Liver (tissue), 3 donors: ENCODE data around the gene PRDM10.

Source experiments
- RAD21 ChIP-seq, 2 donors: IDR thresholded peaks; 2 replicates each; pipeline ENCODE4 v1.6.1; 2016; ENCODE audit warnings: antibody characterized with exemption in 2 of 2, mild to moderate bottlenecking in 2 of 2
- TAF1 ChIP-seq: conservative IDR thresholded peaks from 2 replicates; pipeline ENCODE4 v1.6.1; 2016; ENCODE audit warnings: antibody characterized with exemption, mild to moderate bottlenecking
- YY1 ChIP-seq: IDR thresholded peaks from 2 replicates; pipeline ENCODE4 v1.6.1; 2016; ENCODE audit warnings: antibody characterized with exemption, mild to moderate bottlenecking
- TF ChIP-seq, protein P1 (sequence below): fragments of 150-350 bp; IDR thresholded peaks from 2 replicates; pipeline ENCODE4 v1.5.1; 2017; ENCODE audit warnings: improper control_type of control experiment, low read depth, low read length; ENCODE audit not compliant: missing input control
- TF ChIP-seq, protein P2 (sequence below): IDR thresholded peaks from 2 replicates; pipeline ENCODE4 v1.6.1; 2016; ENCODE audit warnings: antibody characterized with exemption
- TF ChIP-seq, protein P3 (sequence below): IDR thresholded peaks from 2 replicates; pipeline ENCODE4 v1.6.1; 2016; ENCODE audit warnings: antibody characterized with exemption
- donor health status: healthy.
- donor health status: healthy.

DNA sequence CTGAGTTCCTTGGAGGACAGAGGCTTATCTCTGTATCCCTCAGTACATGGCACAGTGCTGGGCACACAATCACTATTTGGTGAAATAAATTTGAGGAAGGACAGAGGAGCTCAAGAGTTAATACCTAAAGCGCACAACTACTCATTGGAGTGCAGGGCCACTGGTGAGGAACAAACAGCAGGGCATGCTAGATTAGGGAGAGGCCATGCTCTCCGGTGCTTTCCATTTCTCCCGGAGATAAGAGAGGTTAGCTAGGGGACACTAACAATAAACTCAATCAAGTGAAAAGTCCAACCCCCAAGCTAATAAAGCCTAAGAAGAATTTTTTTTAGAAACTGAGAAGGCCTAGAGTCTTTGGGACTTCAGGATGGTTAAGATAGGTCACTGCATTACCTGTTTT lies 136.3 kb downstream of the PRDM10 start:
- TF ChIP-seq, protein P1, sequence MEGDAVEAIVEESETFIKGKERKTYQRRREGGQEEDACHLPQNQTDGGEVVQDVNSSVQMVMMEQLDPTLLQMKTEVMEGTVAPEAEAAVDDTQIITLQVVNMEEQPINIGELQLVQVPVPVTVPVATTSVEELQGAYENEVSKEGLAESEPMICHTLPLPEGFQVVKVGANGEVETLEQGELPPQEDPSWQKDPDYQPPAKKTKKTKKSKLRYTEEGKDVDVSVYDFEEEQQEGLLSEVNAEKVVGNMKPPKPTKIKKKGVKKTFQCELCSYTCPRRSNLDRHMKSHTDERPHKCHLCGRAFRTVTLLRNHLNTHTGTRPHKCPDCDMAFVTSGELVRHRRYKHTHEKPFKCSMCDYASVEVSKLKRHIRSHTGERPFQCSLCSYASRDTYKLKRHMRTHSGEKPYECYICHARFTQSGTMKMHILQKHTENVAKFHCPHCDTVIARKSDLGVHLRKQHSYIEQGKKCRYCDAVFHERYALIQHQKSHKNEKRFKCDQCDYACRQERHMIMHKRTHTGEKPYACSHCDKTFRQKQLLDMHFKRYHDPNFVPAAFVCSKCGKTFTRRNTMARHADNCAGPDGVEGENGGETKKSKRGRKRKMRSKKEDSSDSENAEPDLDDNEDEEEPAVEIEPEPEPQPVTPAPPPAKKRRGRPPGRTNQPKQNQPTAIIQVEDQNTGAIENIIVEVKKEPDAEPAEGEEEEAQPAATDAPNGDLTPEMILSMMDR, result no peak
- TF ChIP-seq, protein P2, sequence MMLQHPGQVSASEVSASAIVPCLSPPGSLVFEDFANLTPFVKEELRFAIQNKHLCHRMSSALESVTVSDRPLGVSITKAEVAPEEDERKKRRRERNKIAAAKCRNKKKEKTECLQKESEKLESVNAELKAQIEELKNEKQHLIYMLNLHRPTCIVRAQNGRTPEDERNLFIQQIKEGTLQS, result no peak
- no peak for TF ChIP-seq YY1
- TF ChIP-seq RAD21 (IDR thresholded peaks at IDR 0.05), result no peak
- TF ChIP-seq TAF1, result no peak
- TF ChIP-seq, protein P3, sequence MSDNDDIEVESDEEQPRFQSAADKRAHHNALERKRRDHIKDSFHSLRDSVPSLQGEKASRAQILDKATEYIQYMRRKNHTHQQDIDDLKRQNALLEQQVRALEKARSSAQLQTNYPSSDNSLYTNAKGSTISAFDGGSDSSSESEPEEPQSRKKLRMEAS, result no peak
